HepG2 (cell line): Measurements from ENCODE around the gene LAMA5. TPM values are rescaled to one million over a fixed set of nuclear protein-coding genes. Genes with fewer than 3 reads are reported as not detected.

Experiments used
- ATF6 ChIP-seq: sonication (generic); formaldehyde crosslinking; conservative IDR thresholded peaks from 2 replicates; pipeline ENCODE4 v1.4.0; 2020; ENCODE audit warnings: missing genetic modification reagents
- GATAD1 ChIP-seq: IDR thresholded peaks from 2 replicates; pipeline ENCODE4 v1.6.1; 2016; ENCODE audit warnings: missing genetic modification reagents, missing compliant biosample characterization
- HINFP ChIP-seq: sonication (generic); formaldehyde crosslinking; IDR thresholded peaks from 2 replicates; pipeline ENCODE4 v1.4.0; 2020; ENCODE audit warnings: low read depth, mild to moderate bottlenecking, missing genetic modification reagents
- HNRNPH1 ChIP-seq: fragments of 200-400 bp; formaldehyde crosslinking; optimal IDR thresholded peaks from 2 replicates; pipeline ENCODE3; 2017; ENCODE audit warnings: mild to moderate bottlenecking, low read depth, low read length
- JUN ChIP-seq: sonication (generic); formaldehyde crosslinking; IDR thresholded peaks from 2 replicates; pipeline ENCODE4 v1.4.0; 2020; ENCODE audit warnings: mild to moderate bottlenecking, missing genetic modification reagents
- KDM3A ChIP-seq: IDR thresholded peaks from 2 replicates; pipeline ENCODE4 v1.6.1; 2018; ENCODE audit warnings: low read depth, missing compliant biosample characterization
- KMT2B ChIP-seq: IDR thresholded peaks from 2 replicates; pipeline ENCODE4 v1.6.1; 2016; ENCODE audit warnings: missing genetic modification reagents, missing compliant biosample characterization
- MATR3 ChIP-seq: sonication (generic); formaldehyde crosslinking; IDR thresholded peaks from 2 replicates; pipeline ENCODE4 v1.4.0; 2020; ENCODE audit warnings: missing genetic modification reagents
- PHF5A ChIP-seq: IDR thresholded peaks from one replicate; pipeline ENCODE4 v1.6.1; 2018; ENCODE audit warnings: low read depth, missing genetic modification reagents; ENCODE audit not compliant: unreplicated experiment
- SP2 ChIP-seq: sonication (generic); formaldehyde crosslinking; IDR thresholded peaks from 2 replicates; pipeline ENCODE4 v1.5.1; 2020; ENCODE audit warnings: mild to moderate bottlenecking, missing genetic modification reagents
- SP4 ChIP-seq: sonication (generic); formaldehyde crosslinking; IDR thresholded peaks from 2 replicates; pipeline ENCODE4 v1.8.1; 2023; ENCODE audit warnings: mild to moderate bottlenecking, missing genetic modification reagents
- TAF15 ChIP-seq: fragments of 200-400 bp; formaldehyde crosslinking; IDR thresholded peaks from one replicate; pipeline ENCODE4 v1.6.1; 2018; ENCODE audit warnings: mild to moderate bottlenecking, low read depth, low read length; ENCODE audit not compliant: poor library complexity, severe bottlenecking
- TBL1XR1 ChIP-seq: fragments of 150-350 bp; IDR thresholded peaks from 2 replicates; pipeline ENCODE4 v1.6.1; 2014; ENCODE audit warnings: borderline replicate concordance, low read length; ENCODE audit not compliant: partially characterized antibody
- ZBED4 ChIP-seq: sonication (generic); formaldehyde crosslinking; IDR thresholded peaks from 2 replicates; pipeline ENCODE4 v1.4.0; 2020; ENCODE audit warnings: missing genetic modification reagents, borderline replicate concordance
- ZNF432 ChIP-seq: sonication (generic); formaldehyde crosslinking; IDR thresholded peaks from 2 replicates; pipeline ENCODE4 v1.5.0; 2020; ENCODE audit warnings: missing genetic modification reagents, mild to moderate bottlenecking, borderline replicate concordance
- ZNF451 ChIP-seq: sonication (generic); formaldehyde crosslinking; IDR thresholded peaks from 2 replicates; pipeline ENCODE4 v1.5.0; 2020; ENCODE audit warnings: mild to moderate bottlenecking, missing genetic modification reagents
- ZNF547 ChIP-seq: sonication (generic); formaldehyde crosslinking; IDR thresholded peaks from 2 replicates; pipeline ENCODE4 v1.5.1; 2020; ENCODE audit warnings: mild to moderate bottlenecking, missing genetic modification reagents
- ZNF550 ChIP-seq: sonication (generic); formaldehyde crosslinking; IDR thresholded peaks from 2 replicates; pipeline ENCODE4 v1.4.0; 2020; ENCODE audit warnings: mild to moderate bottlenecking, missing genetic modification reagents, borderline replicate concordance
- ZNF567 ChIP-seq: sonication (generic); formaldehyde crosslinking; IDR thresholded peaks from 2 replicates; pipeline ENCODE4 v1.8.1; 2023; ENCODE audit warnings: mild to moderate bottlenecking, missing genetic modification reagents, borderline replicate concordance
- ZNF746 ChIP-seq: sonication (generic); formaldehyde crosslinking; IDR thresholded peaks from 2 replicates; pipeline ENCODE4 v1.8.0; 2022; ENCODE audit warnings: mild to moderate bottlenecking, missing genetic modification reagents
- polyA plus RNA-seq, 8 experiments: library from polyadenylated mRNA; depleted of rRNA in 3 of 8; stranded (reverse) in 7 of 8; unstranded in 1 of 8; fragments of >200 nt; fragmentation: Illumina TruSeq in 4 of 8; extraction: Trizol in 4 of 8; gene quantifications; 2 replicates each; pipeline versions ENCODE4 v1.2.1 to v1.2.3, GENCODE V29; 2011 to 2016; ENCODE audit warnings: low read depth in 4 of 8, missing spikeins in 1 of 8, mixed read lengths in 1 of 8; ENCODE audit not compliant: insufficient read depth in 1 of 8
- total RNA-seq, 5 experiments: library from RNA; depleted of rRNA; stranded (reverse); fragments of >200 nt; fragmentation: Illumina TruSeq; extraction: Trizol; gene quantifications; 2 replicates each; pipeline ENCODE4 v1.2.3, GENCODE V29; 2016; ENCODE audit warnings: low read depth in 1 of 5

The LAMA5 gene
- total and polyA plus RNA-seq, 2 of the 13 experiments (the other 11 are each of a cell fraction or from before 2014, with no cell fraction given) = 21.0 to 44.7 TPM

- TF ChIP-seq TAF15 (no peak), KMT2B (no peak), MATR3 (CRISPR knock-in tag) (no peak), PHF5A (CRISPR knock-in tag) (no peak), SP2 (CRISPR knock-in tag) (peak; percentile 25; the same call in 1 of the 2 replicates), HINFP (CRISPR knock-in tag) (peak; percentile 48; the same call in 1 of the 2 replicates), ZNF451 (no peak), ZNF547 (CRISPR knock-in tag) (0 out of 2 replicates have a peak, but pooled peaks have one; percentile 83), JUN (no peak), KDM3A (0 out of 2 replicates have a peak, but pooled peaks have one; percentile 12), ZNF746 (CRISPR knock-in tag) (0 out of 2 replicates have a peak, but pooled peaks have one; percentile 4), SP4 (CRISPR knock-in tag) (peak; percentile 56; the same call in 1 of the 2 replicates), TBL1XR1 (no peak), ZNF432 (CRISPR knock-in tag) (0 out of 2 replicates have a peak, but pooled peaks have one; percentile 45), ATF6 (CRISPR knock-in tag) (no peak), ZNF550 (CRISPR knock-in tag) (0 out of 2 replicates have a peak, but pooled peaks have one; percentile 83), HNRNPH1 (no peak), ZBED4 (CRISPR knock-in tag) (no peak), ZNF567 (CRISPR knock-in tag) (peak; percentile 92; the same call in 1 of the 2 replicates), GATAD1 (CRISPR knock-in tag) (no peak)
These were observed 43.0 kb upstream of the LAMA5 start (continued) for GRCh38 chr20:62409931-62410745.
